ENCODE measurements around the gene BMP10.

The BMP10 gene

GRCh38 chr2:68847751-68848150 is 23.4 kb downstream of the BMP10 start:
- no peak for DNase-seq

GRCh38 chr2:68846091-68846490 is 25.1 kb downstream of the BMP10 start:
- DNase-seq: no peak

GRCh38 chr2:68845043-68845442 is 26.2 kb downstream of the BMP10 start:
- DNase-seq: no peak

- no peak for DNase-seq
Measured at GRCh38 chr2:68839260-68839833, 31.9 kb downstream of the BMP10 start.

GRCh38 chr2:68838641-68839040 is 32.6 kb downstream of the BMP10 start:
- DNase-seq: no peak

- DNase-seq: no peak
Measured at GRCh38 chr2:68837861-68838341, 33.3 kb downstream of the BMP10 start.

- DNase-seq: peak; percentile 53
Measured at GRCh38 chr2:68837164-68837860, 33.9 kb downstream of the BMP10 start.

GRCh38 chr2:68835621-68836020 is 35.6 kb downstream of the BMP10 start:
- no peak for DNase-seq

- no peak for DNase-seq
Measured at GRCh38 chr2:68834737-68835376, 36.3 kb downstream of the BMP10 start.

- DNase-seq: no peak
Measured at GRCh38 chr2:68833162-68833561, 38.0 kb downstream of the BMP10 start.

GRCh38 chr2:68832233-68832869 is 38.8 kb downstream of the BMP10 start:
- no peak for DNase-seq

GRCh38 chr2:68831686-68832232 is 39.4 kb downstream of the BMP10 start:
- DNase-seq: no peak

- no peak for DNase-seq
Measured at GRCh38 chr2:68829749-68830148, 41.4 kb downstream of the BMP10 start.

- peak; percentile 37 for DNase-seq
Measured at GRCh38 chr2:68828887-68829708, 42.1 kb downstream of the BMP10 start.

GRCh38 chr2:68827666-68828065 is 43.5 kb downstream of the BMP10 start:
- DNase-seq: no peak

- no peak for DNase-seq
Measured at GRCh38 chr2:68825866-68826265, 45.3 kb downstream of the BMP10 start.

- no peak for DNase-seq
Measured at GRCh38 chr2:68824831-68825230, 46.4 kb downstream of the BMP10 start.

- DNase-seq: no peak
Measured at GRCh38 chr2:68822207-68822872, 48.9 kb downstream of the BMP10 start.

- DNase-seq: no peak
Measured at GRCh38 chr2:68819556-68819955, 51.6 kb downstream of the BMP10 start.

- no peak for DNase-seq
Measured at GRCh38 chr2:68817306-68817705, 53.9 kb downstream of the BMP10 start.

Data from effector CD8-positive, alpha-beta T cell (primary cell).